Esophagus muscularis mucosa (tissue), 3 donors: ENCODE results near the gene BMP5.

Experiments used
- POLR2A ChIP-seq: fragments of 450-650 bp; IDR thresholded peaks from one replicate; pipeline ENCODE4 v1.6.1; 2017; ENCODE audit warnings: antibody characterized with exemption, moderate library complexity, mild to moderate bottlenecking, low read depth
- POLR2AphosphoS5 ChIP-seq, 2 donors: sonication (generic); formaldehyde crosslinking; IDR thresholded peaks; one replicate each; pipeline ENCODE4 v1.6.1; 2017; ENCODE audit warnings: antibody characterized with exemption in 2 of 2
- TF ChIP-seq, protein P1 (sequence below), 3 experiments: fragments of 200-600 bp in 2 of 3; fragments of 450-650 bp in 1 of 3; sonication (generic) in 2 of 3; IDR thresholded peaks; one replicate each; pipeline ENCODE4 v1.5.1; 2017 to 2019; ENCODE audit warnings: antibody characterized with exemption in 3 of 3, mild to moderate bottlenecking in 2 of 3, moderate library complexity in 1 of 3

GRCh38 chr6:55726144-55726543, 149.2 kb downstream of the BMP5 start:
- TF ChIP-seq, protein P1, sequence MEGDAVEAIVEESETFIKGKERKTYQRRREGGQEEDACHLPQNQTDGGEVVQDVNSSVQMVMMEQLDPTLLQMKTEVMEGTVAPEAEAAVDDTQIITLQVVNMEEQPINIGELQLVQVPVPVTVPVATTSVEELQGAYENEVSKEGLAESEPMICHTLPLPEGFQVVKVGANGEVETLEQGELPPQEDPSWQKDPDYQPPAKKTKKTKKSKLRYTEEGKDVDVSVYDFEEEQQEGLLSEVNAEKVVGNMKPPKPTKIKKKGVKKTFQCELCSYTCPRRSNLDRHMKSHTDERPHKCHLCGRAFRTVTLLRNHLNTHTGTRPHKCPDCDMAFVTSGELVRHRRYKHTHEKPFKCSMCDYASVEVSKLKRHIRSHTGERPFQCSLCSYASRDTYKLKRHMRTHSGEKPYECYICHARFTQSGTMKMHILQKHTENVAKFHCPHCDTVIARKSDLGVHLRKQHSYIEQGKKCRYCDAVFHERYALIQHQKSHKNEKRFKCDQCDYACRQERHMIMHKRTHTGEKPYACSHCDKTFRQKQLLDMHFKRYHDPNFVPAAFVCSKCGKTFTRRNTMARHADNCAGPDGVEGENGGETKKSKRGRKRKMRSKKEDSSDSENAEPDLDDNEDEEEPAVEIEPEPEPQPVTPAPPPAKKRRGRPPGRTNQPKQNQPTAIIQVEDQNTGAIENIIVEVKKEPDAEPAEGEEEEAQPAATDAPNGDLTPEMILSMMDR (IDR thresholded peaks at IDR 0.05) = no peak
- no peak for TF ChIP-seq POLR2AphosphoS5 (IDR thresholded peaks at IDR 0.05)
- no peak for TF ChIP-seq POLR2A
